Peyer's patch (tissue), 4 donors: Measurements from ENCODE around the gene AMFR.

Experiments used
- POLR2A ChIP-seq, 2 donors: fragments of 450-650 bp; IDR thresholded peaks; one replicate each; pipeline ENCODE4 v1.5.1; 2017; ENCODE audit warnings: antibody characterized with exemption in 2 of 2, mild to moderate bottlenecking in 2 of 2, moderate library complexity in 2 of 2
- TF ChIP-seq, protein P1 (sequence below), 6 experiments: fragments of 450-650 bp in 4 of 6; fragments of 200-600 bp in 2 of 6; sonication (generic) in 1 of 6; IDR thresholded peaks; one replicate each; pipeline ENCODE4 v1.5.1; 2017 to 2019; ENCODE audit warnings: antibody characterized with exemption in 6 of 6, mild to moderate bottlenecking in 3 of 6, moderate library complexity in 1 of 6

DNA sequence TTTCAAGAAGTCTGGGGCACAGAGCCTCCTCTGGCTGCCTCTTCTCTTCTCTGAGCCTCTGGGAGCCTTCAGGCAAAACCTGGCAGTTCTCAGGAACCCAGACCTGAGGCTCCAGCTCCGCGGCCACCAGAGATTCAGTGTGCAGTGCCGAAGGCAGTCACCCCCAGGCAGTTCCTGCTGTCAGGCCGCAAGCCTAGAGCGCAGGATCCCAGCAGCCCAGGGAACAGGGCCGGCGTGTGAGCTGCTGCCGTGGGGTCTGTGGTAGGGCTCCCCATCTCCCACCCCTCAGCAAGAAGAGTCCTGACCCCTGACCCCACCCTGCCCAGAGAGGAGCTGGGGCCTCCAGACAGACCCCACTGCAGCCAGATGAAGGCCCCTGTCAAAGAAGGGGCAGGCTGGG, 78.2 kb downstream of the AMFR start:
- TF ChIP-seq, protein P1, sequence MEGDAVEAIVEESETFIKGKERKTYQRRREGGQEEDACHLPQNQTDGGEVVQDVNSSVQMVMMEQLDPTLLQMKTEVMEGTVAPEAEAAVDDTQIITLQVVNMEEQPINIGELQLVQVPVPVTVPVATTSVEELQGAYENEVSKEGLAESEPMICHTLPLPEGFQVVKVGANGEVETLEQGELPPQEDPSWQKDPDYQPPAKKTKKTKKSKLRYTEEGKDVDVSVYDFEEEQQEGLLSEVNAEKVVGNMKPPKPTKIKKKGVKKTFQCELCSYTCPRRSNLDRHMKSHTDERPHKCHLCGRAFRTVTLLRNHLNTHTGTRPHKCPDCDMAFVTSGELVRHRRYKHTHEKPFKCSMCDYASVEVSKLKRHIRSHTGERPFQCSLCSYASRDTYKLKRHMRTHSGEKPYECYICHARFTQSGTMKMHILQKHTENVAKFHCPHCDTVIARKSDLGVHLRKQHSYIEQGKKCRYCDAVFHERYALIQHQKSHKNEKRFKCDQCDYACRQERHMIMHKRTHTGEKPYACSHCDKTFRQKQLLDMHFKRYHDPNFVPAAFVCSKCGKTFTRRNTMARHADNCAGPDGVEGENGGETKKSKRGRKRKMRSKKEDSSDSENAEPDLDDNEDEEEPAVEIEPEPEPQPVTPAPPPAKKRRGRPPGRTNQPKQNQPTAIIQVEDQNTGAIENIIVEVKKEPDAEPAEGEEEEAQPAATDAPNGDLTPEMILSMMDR (IDR thresholded peaks at IDR 0.05) = no peak
- TF ChIP-seq POLR2A (IDR thresholded peaks at IDR 0.05) = no peak
